Activated naive CD4-positive, alpha-beta T cell treated with anti-CD3 and anti-CD28 coated beads, Interleukin-2, amount 50 U/mL, for 16 hours (primary cell): ENCODE data around the gene SUSD4.

Experiments
- DNase-seq: peaks from one replicate; pipeline ENCODE4 v3.0.0-alpha.2; 2020

The SUSD4 gene

GRCh38 chr1:223326776-223327175 lies 37.2 kb downstream of the SUSD4 start:
- DNase-seq: no peak

GRCh38 chr1:223323491-223324484 lies 40.2 kb downstream of the SUSD4 start:
- DNase-seq: no peak

GRCh38 chr1:223322868-223323267 lies 41.1 kb downstream of the SUSD4 start:
- DNase-seq: no peak

GRCh38 chr1:223320959-223321358 lies 43.0 kb downstream of the SUSD4 start:
- DNase-seq: no peak

GRCh38 chr1:223319905-223320580 lies 43.9 kb downstream of the SUSD4 start:
- DNase-seq: no peak

GRCh38 chr1:223319398-223319797 lies 44.6 kb downstream of the SUSD4 start:
- DNase-seq: no peak

- DNase-seq: no peak
These were observed 47.9 kb downstream of the SUSD4 start for GRCh38 chr1:223316082-223316481.

GRCh38 chr1:223315665-223316064 lies 48.3 kb downstream of the SUSD4 start:
- no peak for DNase-seq

GRCh38 chr1:223313415-223313754 lies 50.6 kb downstream of the SUSD4 start:
- no peak for DNase-seq

- no peak for DNase-seq
These were observed 51.1 kb downstream of the SUSD4 start for GRCh38 chr1:223312705-223313414.

- DNase-seq: no peak
These were observed 51.7 kb downstream of the SUSD4 start for GRCh38 chr1:223312273-223312672.

- no peak for DNase-seq
These were observed 52.1 kb downstream of the SUSD4 start for GRCh38 chr1:223311826-223312225.

- DNase-seq: no peak
These were observed 55.8 kb downstream of the SUSD4 start for GRCh38 chr1:223308136-223308535.

GRCh38 chr1:223307544-223307943 lies 56.4 kb downstream of the SUSD4 start:
- no peak for DNase-seq

GRCh38 chr1:223304931-223305330 lies 59.0 kb downstream of the SUSD4 start:
- DNase-seq: no peak

GRCh38 chr1:223301371-223301770 lies 62.6 kb downstream of the SUSD4 start:
- no peak for DNase-seq

GRCh38 chr1:223299553-223299952 lies 64.4 kb downstream of the SUSD4 start:
- no peak for DNase-seq

- no peak for DNase-seq
These were observed 65.3 kb downstream of the SUSD4 start for GRCh38 chr1:223298701-223299100.

- no peak for DNase-seq
These were observed 66.2 kb downstream of the SUSD4 start for GRCh38 chr1:223297800-223298199.

- DNase-seq: no peak
These were observed 72.2 kb downstream of the SUSD4 start for GRCh38 chr1:223291796-223292195.

- DNase-seq: no peak
These were observed 73.6 kb downstream of the SUSD4 start for GRCh38 chr1:223290397-223290796.

GRCh38 chr1:223289621-223290020 lies 74.4 kb downstream of the SUSD4 start:
- DNase-seq: no peak

- no peak for DNase-seq
These were observed 75.2 kb downstream of the SUSD4 start for GRCh38 chr1:223288826-223289225.

GRCh38 chr1:223285452-223285851 lies 78.5 kb downstream of the SUSD4 start:
- DNase-seq: no peak
